Liver (tissue), 9 donors: Measurements from ENCODE around the gene DUOXA2. TPM values are rescaled to one million over a fixed set of nuclear protein-coding genes. Genes with fewer than 3 reads are reported as not detected.

Experiments used
- DNase-seq: peaks from one replicate; pipeline ENCODE4 v3.0.0-alpha.2; 2017; ENCODE audit warnings: low spot score
- H3K27ac ChIP-seq, 2 donors: one replicate each; pipeline ENCODE4 v1.7.0; 2013; ENCODE audit warnings: inconsistent platforms in 2 of 2, low read length in 2 of 2, control low read depth in 1 of 2, low read depth in 1 of 2, mild to moderate bottlenecking in 1 of 2
- H3K27me3 ChIP-seq, 4 donors: one replicate each; pipeline versions ENCODE4 v1.6.1 to v1.7.0; 2013; ENCODE audit warnings: low read length in 3 of 4, inconsistent platforms in 1 of 4, mild to moderate bottlenecking in 1 of 4, moderate library complexity in 1 of 4; ENCODE audit not compliant: control insufficient read depth in 4 of 4, insufficient read depth in 4 of 4
- H3K36me3 ChIP-seq, 4 donors: one replicate each; pipeline versions ENCODE4 v1.6.1 to v1.7.0; 2013; ENCODE audit warnings: low read length in 3 of 4, mild to moderate bottlenecking in 3 of 4, low read depth in 1 of 4, moderate library complexity in 1 of 4; ENCODE audit not compliant: control insufficient read depth in 4 of 4, insufficient read depth in 3 of 4
- H3K4me1 ChIP-seq, 4 donors: one replicate each; pipeline versions ENCODE4 v1.6.1 to v1.7.0; 2013; ENCODE audit warnings: low read length in 3 of 4, mild to moderate bottlenecking in 3 of 4, moderate library complexity in 1 of 4; ENCODE audit not compliant: control insufficient read depth in 4 of 4, insufficient read depth in 4 of 4
- H3K4me3 ChIP-seq, 3 donors: one replicate each; pipeline versions ENCODE4 v1.6.1 to v1.7.0; 2013; ENCODE audit warnings: low read length in 3 of 3, control low read depth in 1 of 3, low read depth in 1 of 3, mild to moderate bottlenecking in 1 of 3
- H3K9ac ChIP-seq, 2 donors: one replicate each; pipeline ENCODE4 v1.7.0; 2013; ENCODE audit warnings: low read length in 2 of 2, mild to moderate bottlenecking in 2 of 2, moderate library complexity in 2 of 2, control low read depth in 1 of 2, low read depth in 1 of 2
- H3K9me3 ChIP-seq, 4 donors: one replicate each; pipeline versions ENCODE4 v1.6.1 to v1.7.0; 2013; ENCODE audit warnings: low read length in 3 of 4; ENCODE audit not compliant: control insufficient read depth in 4 of 4
- EGR1 ChIP-seq, 2 donors: IDR thresholded peaks; 2 replicates each; pipeline ENCODE4 v1.6.1; 2016 to 2018; ENCODE audit warnings: antibody characterized with exemption in 2 of 2, low read depth in 2 of 2
- FOXA1 ChIP-seq: IDR thresholded peaks from 2 replicates; pipeline ENCODE4 v1.6.1; 2016; ENCODE audit warnings: antibody characterized with exemption
- FOXA2 ChIP-seq: IDR thresholded peaks from 2 replicates; pipeline ENCODE4 v1.6.1; 2016; ENCODE audit warnings: antibody characterized with exemption
- GABPA ChIP-seq, 2 donors: IDR thresholded peaks in 1 of 2; conservative IDR thresholded peaks in 1 of 2; 2 replicates each; pipeline ENCODE4 v1.6.1; 2016; ENCODE audit warnings: antibody characterized with exemption in 2 of 2, mild to moderate bottlenecking in 1 of 2, moderate library complexity in 1 of 2
- HNF4A ChIP-seq, 2 donors: conservative IDR thresholded peaks; 2 replicates each; pipeline ENCODE4 v1.6.1; 2016; ENCODE audit warnings: antibody characterized with exemption in 2 of 2, mild to moderate bottlenecking in 2 of 2
- HNF4G ChIP-seq: IDR thresholded peaks from 2 replicates; pipeline ENCODE4 v1.6.1; 2016; ENCODE audit warnings: antibody characterized with exemption
- JUND ChIP-seq, 2 donors: IDR thresholded peaks; 2 replicates each; pipeline ENCODE4 v1.6.1; 2016; ENCODE audit warnings: antibody characterized with exemption in 2 of 2
- NR2F2 ChIP-seq: IDR thresholded peaks from 2 replicates; pipeline ENCODE4 v1.6.1; 2016; ENCODE audit warnings: antibody characterized with exemption
- RAD21 ChIP-seq, 2 donors: IDR thresholded peaks; 2 replicates each; pipeline ENCODE4 v1.6.1; 2016; ENCODE audit warnings: antibody characterized with exemption in 2 of 2, mild to moderate bottlenecking in 2 of 2
- REST ChIP-seq: IDR thresholded peaks from 2 replicates; pipeline ENCODE4 v1.6.1; 2016; ENCODE audit warnings: antibody characterized with exemption, mild to moderate bottlenecking
- RXRA ChIP-seq, 2 donors: IDR thresholded peaks; 2 replicates each; pipeline ENCODE4 v1.6.1; 2017 to 2018; ENCODE audit warnings: antibody characterized with exemption in 2 of 2, mild to moderate bottlenecking in 1 of 2
- SP1 ChIP-seq: IDR thresholded peaks from 2 replicates; pipeline ENCODE4 v1.6.1; 2018; ENCODE audit warnings: antibody characterized with exemption, mild to moderate bottlenecking
- TAF1 ChIP-seq: conservative IDR thresholded peaks from 2 replicates; pipeline ENCODE4 v1.6.1; 2016; ENCODE audit warnings: antibody characterized with exemption, mild to moderate bottlenecking
- YY1 ChIP-seq: IDR thresholded peaks from 2 replicates; pipeline ENCODE4 v1.6.1; 2016; ENCODE audit warnings: antibody characterized with exemption, mild to moderate bottlenecking
- WGBS: extraction: QIAGEN DNeasy Blood & Tissue Kit; methylation state at CpG from one replicate; pipeline ENCODE4 v1.1.7; 2013; 5-methylcytosine and 5-hydroxymethylcytosine counted together
- polyA plus RNA-seq, 2 donors: library from polyadenylated mRNA; stranded (reverse) in 1 of 2; unstranded in 1 of 2; fragments of 200-250 nt in 1 of 2; fragments of >200 nt in 1 of 2; fragmentation: Nextera tagmentation in 1 of 2; extraction: Ambion mirVana in 1 of 2; gene quantifications; one replicate each; pipeline versions ENCODE4 v1.2.1 to v1.2.3, GENCODE V29; 2013 to 2015
- total RNA-seq, 2 donors: library from RNA; depleted of rRNA; stranded (reverse); fragments of >200 nt; gene quantifications; one replicate each; pipeline ENCODE4 v1.2.3, GENCODE V29; 2014
- TF ChIP-seq, protein P1 (sequence below): IDR thresholded peaks from 2 replicates; pipeline ENCODE4 v1.6.1; 2016; ENCODE audit warnings: antibody characterized with exemption
- TF ChIP-seq, protein P2 (sequence below): IDR thresholded peaks from 2 replicates; pipeline ENCODE4 v1.6.1; 2016; ENCODE audit warnings: antibody characterized with exemption
- TF ChIP-seq, protein P3 (sequence below): IDR thresholded peaks from 2 replicates; pipeline ENCODE4 v1.6.1; 2016; ENCODE audit warnings: antibody characterized with exemption
- TF ChIP-seq, protein P4 (sequence below): fragments of 150-350 bp; IDR thresholded peaks from 2 replicates; pipeline ENCODE4 v1.5.1; 2017; ENCODE audit warnings: improper control_type of control experiment, low read depth, low read length; ENCODE audit not compliant: missing input control
- donor health status: healthy.
- donor health status: healthy.
- donor health status: healthy.
- donor health status: healthy.
- donor health status: healthy.

The DUOXA2 gene
- total and polyA plus RNA-seq, 4 donors: 0.07 TPM; not detected in 3

GRCh38 chr15:45164914-45165313, 50.8 kb downstream of the DUOXA2 start:
- TF ChIP-seq RXRA (IDR thresholded peaks at IDR 0.05): no peak
- no peak for TF ChIP-seq JUND (IDR thresholded peaks at IDR 0.05)
- TF ChIP-seq, protein P1, sequence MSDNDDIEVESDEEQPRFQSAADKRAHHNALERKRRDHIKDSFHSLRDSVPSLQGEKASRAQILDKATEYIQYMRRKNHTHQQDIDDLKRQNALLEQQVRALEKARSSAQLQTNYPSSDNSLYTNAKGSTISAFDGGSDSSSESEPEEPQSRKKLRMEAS: no peak
- no peak for TF ChIP-seq EGR1 (IDR thresholded peaks at IDR 0.05; ENCODE audit: low read depth in 2 of 2)
- TF ChIP-seq, protein P2, sequence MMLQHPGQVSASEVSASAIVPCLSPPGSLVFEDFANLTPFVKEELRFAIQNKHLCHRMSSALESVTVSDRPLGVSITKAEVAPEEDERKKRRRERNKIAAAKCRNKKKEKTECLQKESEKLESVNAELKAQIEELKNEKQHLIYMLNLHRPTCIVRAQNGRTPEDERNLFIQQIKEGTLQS: no peak
- no peak for TF ChIP-seq GABPA (IDR thresholded peaks at IDR 0.05 in 1 of 2, conservative IDR thresholded peaks at IDR 0.05 in 1 of 2)
- TF ChIP-seq FOXA1: no peak
- TF ChIP-seq, protein P3, sequence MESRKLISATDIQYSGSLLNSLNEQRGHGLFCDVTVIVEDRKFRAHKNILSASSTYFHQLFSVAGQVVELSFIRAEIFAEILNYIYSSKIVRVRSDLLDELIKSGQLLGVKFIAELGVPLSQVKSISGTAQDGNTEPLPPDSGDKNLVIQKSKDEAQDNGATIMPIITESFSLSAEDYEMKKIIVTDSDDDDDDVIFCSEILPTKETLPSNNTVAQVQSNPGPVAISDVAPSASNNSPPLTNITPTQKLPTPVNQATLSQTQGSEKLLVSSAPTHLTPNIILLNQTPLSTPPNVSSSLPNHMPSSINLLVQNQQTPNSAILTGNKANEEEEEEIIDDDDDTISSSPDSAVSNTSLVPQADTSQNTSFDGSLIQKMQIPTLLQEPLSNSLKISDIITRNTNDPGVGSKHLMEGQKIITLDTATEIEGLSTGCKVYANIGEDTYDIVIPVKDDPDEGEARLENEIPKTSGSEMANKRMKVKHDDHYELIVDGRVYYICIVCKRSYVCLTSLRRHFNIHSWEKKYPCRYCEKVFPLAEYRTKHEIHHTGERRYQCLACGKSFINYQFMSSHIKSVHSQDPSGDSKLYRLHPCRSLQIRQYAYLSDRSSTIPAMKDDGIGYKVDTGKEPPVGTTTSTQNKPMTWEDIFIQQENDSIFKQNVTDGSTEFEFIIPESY: no peak
- TF ChIP-seq YY1: no peak
- no peak for TF ChIP-seq HNF4G
- no peak for TF ChIP-seq FOXA2
- no peak for TF ChIP-seq HNF4A (conservative IDR thresholded peaks at IDR 0.05)
- TF ChIP-seq REST: no peak
- TF ChIP-seq SP1: no peak
- no peak for TF ChIP-seq NR2F2
- TF ChIP-seq RAD21 (IDR thresholded peaks at IDR 0.05): no peak
- TF ChIP-seq, protein P4, sequence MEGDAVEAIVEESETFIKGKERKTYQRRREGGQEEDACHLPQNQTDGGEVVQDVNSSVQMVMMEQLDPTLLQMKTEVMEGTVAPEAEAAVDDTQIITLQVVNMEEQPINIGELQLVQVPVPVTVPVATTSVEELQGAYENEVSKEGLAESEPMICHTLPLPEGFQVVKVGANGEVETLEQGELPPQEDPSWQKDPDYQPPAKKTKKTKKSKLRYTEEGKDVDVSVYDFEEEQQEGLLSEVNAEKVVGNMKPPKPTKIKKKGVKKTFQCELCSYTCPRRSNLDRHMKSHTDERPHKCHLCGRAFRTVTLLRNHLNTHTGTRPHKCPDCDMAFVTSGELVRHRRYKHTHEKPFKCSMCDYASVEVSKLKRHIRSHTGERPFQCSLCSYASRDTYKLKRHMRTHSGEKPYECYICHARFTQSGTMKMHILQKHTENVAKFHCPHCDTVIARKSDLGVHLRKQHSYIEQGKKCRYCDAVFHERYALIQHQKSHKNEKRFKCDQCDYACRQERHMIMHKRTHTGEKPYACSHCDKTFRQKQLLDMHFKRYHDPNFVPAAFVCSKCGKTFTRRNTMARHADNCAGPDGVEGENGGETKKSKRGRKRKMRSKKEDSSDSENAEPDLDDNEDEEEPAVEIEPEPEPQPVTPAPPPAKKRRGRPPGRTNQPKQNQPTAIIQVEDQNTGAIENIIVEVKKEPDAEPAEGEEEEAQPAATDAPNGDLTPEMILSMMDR: no peak
- no peak for TF ChIP-seq TAF1
- Histone ChIP-seq H3K4me3 (no peak overlapping the region), H3K27me3 (no peaks in the 10 kb centered on the region), H3K27ac (no peak overlapping the region), H3K9me3 (no peaks in the 10 kb centered on the region), H3K4me1 (peaks cover 2 to 12% (median 3%) of the 10 kb centered on the region in 4 donors), H3K9ac (no peak overlapping the region), H3K36me3 (no peaks in the 10 kb centered on the region)
- 93% methylated on average over 1 of the region's 1 CpG for WGBS
- DNase-seq: no peak
